ENCODE data around the gene ZNF652.

The ZNF652 gene

DNA sequence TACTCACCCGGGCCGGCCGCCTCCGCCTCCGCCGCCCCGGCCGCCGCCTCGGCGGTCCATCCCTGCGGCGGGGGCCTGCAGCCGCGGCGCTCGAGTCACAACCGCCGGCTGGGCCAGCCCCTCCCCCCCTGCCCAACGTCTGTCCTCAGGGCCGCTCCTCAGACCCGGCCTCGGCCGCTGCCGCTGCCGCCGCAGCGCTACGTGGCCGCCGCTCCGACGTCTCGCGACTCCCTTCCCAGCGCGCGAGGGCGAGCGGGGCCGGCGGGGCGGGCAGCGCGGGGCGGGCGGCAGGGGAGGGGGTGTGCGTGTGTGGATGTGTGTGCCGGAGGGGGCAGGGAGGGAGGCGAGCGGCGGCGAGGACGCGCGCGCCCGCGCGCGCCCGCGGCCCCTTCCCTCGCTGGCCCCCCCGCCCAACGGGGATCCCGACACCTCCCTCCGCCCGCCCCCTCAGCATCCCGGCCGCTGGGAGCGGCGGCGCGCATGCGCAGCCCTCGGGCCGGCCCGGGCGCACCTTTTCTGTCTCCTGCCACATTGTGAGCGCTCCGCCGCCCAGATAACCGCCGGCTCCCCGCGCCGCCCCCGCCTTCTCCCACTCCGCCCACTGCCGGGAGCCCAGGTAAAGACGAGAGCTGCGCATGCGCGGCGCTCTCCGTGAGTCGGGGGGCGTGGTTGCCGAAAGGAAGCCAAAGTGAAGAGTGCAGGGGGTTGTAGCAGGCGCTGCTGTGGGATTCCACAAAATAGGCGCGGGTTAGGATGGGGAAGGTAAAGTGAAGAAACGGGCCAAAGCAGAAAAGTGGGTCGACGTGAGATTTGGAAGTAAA is at the start of gene ZNF652:
ZNF652 (minus strand) TSS at position 349 of the 821 bp plus-strand sequence. CDS start 44,525 bp downstream, outside the sequence.
- H3K4me3 ChIP-seq (ENCODE audit: low read length) = peak within 1 kb of the TSS; percentile 83
- TF ChIP-seq, protein P1, sequence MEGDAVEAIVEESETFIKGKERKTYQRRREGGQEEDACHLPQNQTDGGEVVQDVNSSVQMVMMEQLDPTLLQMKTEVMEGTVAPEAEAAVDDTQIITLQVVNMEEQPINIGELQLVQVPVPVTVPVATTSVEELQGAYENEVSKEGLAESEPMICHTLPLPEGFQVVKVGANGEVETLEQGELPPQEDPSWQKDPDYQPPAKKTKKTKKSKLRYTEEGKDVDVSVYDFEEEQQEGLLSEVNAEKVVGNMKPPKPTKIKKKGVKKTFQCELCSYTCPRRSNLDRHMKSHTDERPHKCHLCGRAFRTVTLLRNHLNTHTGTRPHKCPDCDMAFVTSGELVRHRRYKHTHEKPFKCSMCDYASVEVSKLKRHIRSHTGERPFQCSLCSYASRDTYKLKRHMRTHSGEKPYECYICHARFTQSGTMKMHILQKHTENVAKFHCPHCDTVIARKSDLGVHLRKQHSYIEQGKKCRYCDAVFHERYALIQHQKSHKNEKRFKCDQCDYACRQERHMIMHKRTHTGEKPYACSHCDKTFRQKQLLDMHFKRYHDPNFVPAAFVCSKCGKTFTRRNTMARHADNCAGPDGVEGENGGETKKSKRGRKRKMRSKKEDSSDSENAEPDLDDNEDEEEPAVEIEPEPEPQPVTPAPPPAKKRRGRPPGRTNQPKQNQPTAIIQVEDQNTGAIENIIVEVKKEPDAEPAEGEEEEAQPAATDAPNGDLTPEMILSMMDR (conservative IDR thresholded peaks at IDR 0.05; ENCODE audit: low read depth, low read length) = no peak
- DNase-seq (ENCODE audit: low read depth) = peak; percentile 43

DNA sequence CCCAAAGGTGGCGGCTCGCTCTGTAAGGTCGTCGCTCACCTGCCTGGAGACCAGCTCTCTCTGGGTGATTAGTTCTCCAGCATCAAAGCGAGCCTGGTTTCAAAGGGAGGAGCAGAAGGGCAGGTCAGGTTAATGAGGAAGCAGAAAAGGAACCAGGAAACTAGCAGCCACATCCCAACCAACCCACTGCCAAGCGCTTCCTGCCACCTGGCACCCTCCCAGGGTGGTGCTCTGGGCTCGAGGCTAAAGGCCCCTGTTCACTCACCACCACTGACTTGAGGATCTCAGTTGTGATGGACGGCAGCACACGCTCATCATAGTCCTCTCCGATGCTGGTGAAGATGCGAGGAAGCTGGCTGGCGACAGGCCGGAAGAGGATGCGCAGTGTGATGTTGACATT is 47.0 kb upstream of the ZNF652 start:
- no peak for DNase-seq (ENCODE audit: low read depth)
- H3K4me3 ChIP-seq (ENCODE audit: low read length) = no peak overlapping the region
- TF ChIP-seq, protein P1 (conservative IDR thresholded peaks at IDR 0.05; ENCODE audit: low read depth, low read length) = no peak

DNA sequence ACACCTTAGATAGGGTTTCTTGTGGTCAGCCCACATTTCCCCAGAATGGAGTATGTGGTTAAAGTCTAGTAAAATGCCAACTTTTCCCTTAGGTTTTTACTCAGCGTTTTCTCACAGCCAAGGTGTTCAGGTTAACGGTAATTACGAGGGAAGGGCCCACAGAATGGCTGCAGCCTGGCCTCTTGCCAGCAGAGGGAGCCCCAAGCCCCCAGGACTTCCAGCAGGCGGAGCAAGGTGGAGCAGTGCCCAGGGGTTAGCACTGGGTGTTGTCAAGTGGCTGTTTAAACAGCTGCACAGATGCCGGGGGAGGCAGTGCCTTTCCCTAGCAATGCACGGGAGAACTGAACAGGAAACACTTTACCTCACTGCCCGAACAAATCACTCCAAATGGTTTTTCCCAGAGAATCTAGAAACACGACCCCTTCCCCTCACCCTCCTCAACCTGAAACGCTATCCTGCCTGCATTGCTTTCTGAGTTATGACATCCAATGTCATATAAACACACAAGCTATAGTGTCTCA is 46.0 kb upstream of the ZNF652 start:
- H3K4me3 ChIP-seq (ENCODE audit: low read length) = no peak overlapping the region
- no peak for DNase-seq (ENCODE audit: low read depth)
- TF ChIP-seq, protein P1 (conservative IDR thresholded peaks at IDR 0.05; ENCODE audit: low read depth, low read length) = peak; percentile 97

DNA sequence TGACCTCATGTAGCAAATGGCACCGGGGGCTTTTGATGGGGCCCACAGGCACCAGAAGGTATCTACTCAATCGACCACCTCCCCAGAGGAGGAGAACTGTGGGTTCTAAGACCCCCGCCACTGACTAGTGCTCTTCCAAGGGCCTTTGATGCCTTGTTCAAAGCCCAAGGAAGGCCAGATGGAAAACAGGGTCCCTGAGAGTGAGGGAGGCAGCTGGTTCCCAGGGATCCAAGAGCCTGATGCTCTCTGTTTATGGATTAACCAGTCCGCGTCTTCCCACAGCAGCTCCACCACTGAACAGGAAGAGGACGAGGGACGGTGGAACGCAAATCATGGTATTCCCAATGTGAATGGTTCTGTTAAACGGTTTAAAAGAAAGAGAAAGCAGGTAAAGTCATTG is 45.0 kb upstream of the ZNF652 start:
- H3K4me3 ChIP-seq (ENCODE audit: low read length) = no peak overlapping the region
- TF ChIP-seq, protein P1 (conservative IDR thresholded peaks at IDR 0.05; ENCODE audit: low read depth, low read length) = no peak
- no peak for DNase-seq (ENCODE audit: low read depth)

DNA sequence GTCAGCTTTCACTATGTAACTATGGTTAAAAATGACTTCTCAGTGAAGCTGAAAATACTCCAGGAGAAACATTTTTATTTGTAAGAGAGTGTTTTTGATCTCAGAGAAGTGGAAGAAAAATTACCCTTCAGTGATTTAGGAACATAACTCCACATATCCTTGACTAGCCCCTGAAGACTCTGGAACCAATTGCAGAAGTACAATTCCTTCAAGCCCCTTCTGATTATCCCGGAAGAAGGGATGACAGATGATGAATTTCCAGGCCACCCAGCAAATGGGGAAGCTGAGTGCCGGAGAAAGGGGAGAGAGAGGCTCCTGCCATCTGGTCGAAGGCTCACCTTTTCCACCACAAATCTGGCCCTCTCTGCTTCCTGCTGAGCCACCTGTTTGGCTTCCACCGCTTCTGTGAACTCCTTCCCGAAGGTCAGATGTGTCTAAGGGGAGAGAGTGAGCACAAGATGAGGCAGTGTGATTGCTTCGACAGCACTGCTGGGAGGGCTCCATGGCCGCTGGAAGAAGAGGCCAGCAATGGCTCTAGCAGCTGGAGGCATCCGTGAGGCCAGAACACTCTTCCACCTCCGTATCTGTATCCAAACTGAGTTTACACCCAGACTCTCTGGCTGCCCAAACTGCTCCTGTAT is 44.5 kb upstream of the ZNF652 start:
- TF ChIP-seq, protein P1 (conservative IDR thresholded peaks at IDR 0.05; ENCODE audit: low read depth, low read length) = no peak
- no peak overlapping the region for H3K4me3 ChIP-seq (ENCODE audit: low read length)
- no peak for DNase-seq (ENCODE audit: low read depth)

DNA sequence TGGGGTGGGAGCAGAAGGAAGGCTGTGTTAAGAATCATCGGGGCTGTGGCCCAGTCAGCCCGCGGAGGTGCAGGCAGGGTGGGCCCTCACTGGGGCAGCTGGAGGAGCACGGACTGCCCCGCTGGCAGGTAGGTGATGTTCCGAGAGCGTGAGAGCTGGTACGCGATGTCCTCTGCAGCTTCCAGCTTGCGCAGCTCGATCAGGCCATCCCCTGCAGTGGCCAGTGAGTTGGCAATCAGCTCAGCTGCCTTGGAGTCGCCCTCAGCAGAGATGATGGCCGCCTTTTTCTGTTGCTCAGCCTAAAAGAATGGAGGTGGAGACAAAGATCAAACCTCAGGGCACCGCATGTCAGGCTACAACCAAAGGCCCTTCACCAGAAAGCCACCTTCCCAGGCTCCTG is 42.9 kb upstream of the ZNF652 start:
- DNase-seq (ENCODE audit: low read depth) = no peak
- no peak overlapping the region for H3K4me3 ChIP-seq (ENCODE audit: low read length)
- TF ChIP-seq, protein P1 (conservative IDR thresholded peaks at IDR 0.05; ENCODE audit: low read depth, low read length) = no peak

Data from retinal pigment epithelial cell (primary cell).